Neuronal stem cell (in vitro differentiated cells): ENCODE data around the gene PFKM.

ENCODE experiments used
- DNase-seq: peaks from one replicate; pipeline ENCODE4 v3.0.0-alpha.2; 2013; ENCODE audit warnings: low spot score
- H2AFZ ChIP-seq: one replicate; pipeline ENCODE4 v1.6.1; 2013; ENCODE audit warnings: mild to moderate bottlenecking, low read length, inconsistent platforms
- H2AK5ac ChIP-seq: 2 replicates; pipeline ENCODE4 v1.6.1; 2013; ENCODE audit warnings: low read depth, mild to moderate bottlenecking, inconsistent platforms, low read length, moderate library complexity, mixed read lengths
- H2BK120ac ChIP-seq: 2 replicates; pipeline ENCODE4 v1.6.1; 2013; ENCODE audit warnings: low read depth, mild to moderate bottlenecking, inconsistent platforms, low read length, moderate library complexity, mixed read lengths
- H2BK12ac ChIP-seq: one replicate; pipeline ENCODE4 v1.6.1; 2013; ENCODE audit warnings: low read length, inconsistent platforms
- H2BK15ac ChIP-seq: 2 replicates; pipeline ENCODE4 v1.6.1; 2013; ENCODE audit warnings: mild to moderate bottlenecking, low read length, inconsistent platforms, mixed read lengths
- H2BK5ac ChIP-seq: one replicate; pipeline ENCODE4 v1.6.1; 2013; ENCODE audit warnings: inconsistent platforms, mild to moderate bottlenecking, low read length, moderate library complexity
- H3K14ac ChIP-seq: one replicate; pipeline ENCODE4 v1.6.1; 2013; ENCODE audit warnings: low read length, inconsistent platforms
- H3K18ac ChIP-seq: 2 replicates; pipeline ENCODE4 v1.6.1; 2013; ENCODE audit warnings: low read length, inconsistent platforms
- H3K23ac ChIP-seq: 2 replicates; pipeline ENCODE4 v1.6.1; 2013; ENCODE audit warnings: low read depth, mild to moderate bottlenecking, mixed read lengths, low read length, inconsistent platforms; ENCODE audit not compliant: poor library complexity
- H3K27ac ChIP-seq: replicated peaks from 3 replicates; pipeline ENCODE4 v1.5.1; 2013; ENCODE audit warnings: low read length, inconsistent platforms
- H3K27me3 ChIP-seq, 3 experiments: 2 replicates each; pipeline ENCODE4 v1.6.1; 2013; ENCODE audit warnings: low read length in 3 of 3, mild to moderate bottlenecking in 2 of 3, inconsistent platforms in 1 of 3, low read depth in 1 of 3, mixed read lengths in 1 of 3, moderate library complexity in 1 of 3; ENCODE audit not compliant: control insufficient read depth in 3 of 3, insufficient read depth in 3 of 3
- H3K36me3 ChIP-seq, 2 donors: replicated peaks in 1 of 2; 2 replicates each; pipeline ENCODE4 v1.6.1; 2013; ENCODE audit warnings: low read length in 2 of 2; ENCODE audit not compliant: control insufficient read depth in 2 of 2, insufficient read depth in 2 of 2
- H3K4ac ChIP-seq: 2 replicates; pipeline ENCODE4 v1.6.1; 2013; ENCODE audit warnings: inconsistent platforms, mild to moderate bottlenecking, low read length, moderate library complexity
- H3K4me1 ChIP-seq, 2 donors: 1 replicate in 1 of 2; 2 replicates in 1 of 2; pipeline ENCODE4 v1.6.1; 2013; ENCODE audit warnings: low read length in 2 of 2, low read depth in 1 of 2; ENCODE audit not compliant: control insufficient read depth in 2 of 2, insufficient read depth in 1 of 2
- H3K4me2 ChIP-seq: one replicate; pipeline ENCODE4 v1.6.1; 2013; ENCODE audit warnings: mild to moderate bottlenecking, low read length, inconsistent platforms; ENCODE audit not compliant: insufficient read depth, poor library complexity, severe bottlenecking
- H3K4me3 ChIP-seq, 2 donors: 2 replicates each; pipeline ENCODE4 v1.5.1; 2013; ENCODE audit warnings: low read length in 2 of 2, mild to moderate bottlenecking in 2 of 2, inconsistent platforms in 1 of 2, moderate library complexity in 1 of 2
- H3K79me1 ChIP-seq: one replicate; pipeline ENCODE4 v1.6.1; 2013; ENCODE audit warnings: low read depth, mild to moderate bottlenecking, inconsistent platforms, low read length, moderate library complexity
- H3K9ac ChIP-seq: one replicate; pipeline ENCODE4 v1.6.1; 2013; ENCODE audit warnings: mild to moderate bottlenecking, low read depth, low read length, inconsistent platforms; ENCODE audit not compliant: poor library complexity
- H3K9me3 ChIP-seq, 2 donors: replicated peaks in 1 of 2; 2 replicates each; pipeline versions ENCODE3 to v1.6.1; 2013; ENCODE audit warnings: low read length in 2 of 2, mild to moderate bottlenecking in 2 of 2, inconsistent platforms in 1 of 2, low read depth in 1 of 2, mixed read lengths in 1 of 2, moderate library complexity in 1 of 2; ENCODE audit not compliant: control insufficient read depth in 2 of 2, insufficient read depth in 1 of 2
- H4K8ac ChIP-seq: one replicate; pipeline ENCODE4 v1.6.1; 2013; ENCODE audit warnings: low read depth, mild to moderate bottlenecking, inconsistent platforms, low read length, moderate library complexity
- H4K91ac ChIP-seq: one replicate; pipeline ENCODE4 v1.6.1; 2013; ENCODE audit warnings: low read length, low read depth, mild to moderate bottlenecking, inconsistent platforms; ENCODE audit not compliant: poor library complexity
- WGBS, 2 donors: extraction: QIAGEN DNeasy Blood & Tissue Kit; methylation state at CpG; one replicate each; pipeline ENCODE4 v1.1.7; 2013; ENCODE audit warnings: missing lambda C conversion rate in 2 of 2, mixed read lengths in 1 of 2; ENCODE audit not compliant: insufficient read length in 2 of 2, insufficient replicate concordance in 1 of 2; ENCODE audit errors: extremely low coverage in 2 of 2; 5-methylcytosine and 5-hydroxymethylcytosine counted together

PFKM gene

GRCh38 chr12:48078901-48079300, 40.3 kb upstream of the PFKM start:
- no CpG with 5 or more reads among the region's 5 CpGs for WGBS, 2 donors
- H3K9me3 ChIP-seq: peaks cover 0 to 8% of the 10 kb centered on the region in 2 donors
- H3K36me3 ChIP-seq: peaks cover 6 to 88% of the 10 kb centered on the region in 2 donors
- no peak overlapping the region for H3K23ac ChIP-seq
- H2BK12ac ChIP-seq: no peak overlapping the region
- no peak overlapping the region for H3K14ac ChIP-seq
- H4K8ac ChIP-seq: no peak overlapping the region
- H2AK5ac ChIP-seq: no peak overlapping the region
- H2BK5ac ChIP-seq: no peak overlapping the region
- no peaks in the 10 kb centered on the region for H3K4me1 ChIP-seq
- H3K18ac ChIP-seq: no peak overlapping the region
- H3K79me1 ChIP-seq: no peaks in the 10 kb centered on the region
- no peak overlapping the region for H3K27ac ChIP-seq
- H2BK15ac ChIP-seq: no peak overlapping the region
- H3K4me2 ChIP-seq: no peak overlapping the region
- no peak overlapping the region for H3K4me3 ChIP-seq
- no peak for DNase-seq
- no peak overlapping the region for H3K9ac ChIP-seq
- H2AFZ ChIP-seq: no peak overlapping the region
- no peak overlapping the region for H4K91ac ChIP-seq
- no peaks in the 10 kb centered on the region for H3K27me3 ChIP-seq
- H3K4ac ChIP-seq: no peak overlapping the region
- no peak overlapping the region for H2BK120ac ChIP-seq

- H3K79me1 ChIP-seq: peaks cover 1% of the 10 kb centered on the region
- no peak for DNase-seq
These were observed 38.9 kb upstream of the PFKM start for GRCh38 chr12:48080285-48080684.

GRCh38 chr12:48080821-48081220, 38.3 kb upstream of the PFKM start:
- Histone ChIP-seq H2AFZ (no peak overlapping the region), H2BK120ac (no peak overlapping the region), H3K18ac (no peak overlapping the region), H3K9me3 (peaks cover 0 to 8% of the 10 kb centered on the region in 2 donors), H3K27ac (no peak overlapping the region), H3K4ac (no peak overlapping the region), H3K4me1 (no peaks in the 10 kb centered on the region), H2BK15ac (no peak overlapping the region), H2AK5ac (no peak overlapping the region), H3K27me3 (no peaks in the 10 kb centered on the region), H3K36me3 (peaks cover 10 to 89% of the 10 kb centered on the region in 2 donors), H2BK5ac (no peak overlapping the region), H3K4me3 (peak overlapping the region in 1 of 2 donors; percentile 55), H4K91ac (no peak overlapping the region), H3K9ac (no peak overlapping the region), H4K8ac (no peak overlapping the region), H3K79me1 (peaks cover 1% of the 10 kb centered on the region), H3K4me2 (no peak overlapping the region), H3K23ac (no peak overlapping the region), H2BK12ac (no peak overlapping the region), H3K14ac (no peak overlapping the region)
- no peak for DNase-seq
- WGBS, 2 donors: no CpG with 5 or more reads among the region's 3 CpGs

More at GRCh38 chr12:48080285-48080684, 38.9 kb upstream of the PFKM start:
- Histone ChIP-seq H3K4me2 (no peak overlapping the region), H3K4ac (no peak overlapping the region), H3K14ac (no peak overlapping the region), H3K27me3 (no peaks in the 10 kb centered on the region), H4K91ac (no peak overlapping the region), H2BK5ac (no peak overlapping the region), H3K4me1 (no peaks in the 10 kb centered on the region), H3K27ac (no peak overlapping the region), H2BK120ac (no peak overlapping the region), H3K4me3 (no peak overlapping the region), H2BK15ac (no peak overlapping the region), H3K23ac (no peak overlapping the region), H3K9ac (no peak overlapping the region), H2AK5ac (no peak overlapping the region), H3K9me3 (peaks cover 0 to 8% of the 10 kb centered on the region in 2 donors), H4K8ac (no peak overlapping the region), H3K18ac (no peak overlapping the region), H2AFZ (no peak overlapping the region), H2BK12ac (no peak overlapping the region), H3K36me3 (peaks cover 8 to 89% of the 10 kb centered on the region in 2 donors)
- no CpG with 5 or more reads among the region's 5 CpGs for WGBS, 2 donors

- no peaks in the 10 kb centered on the region for H3K9me3 ChIP-seq
- no peak overlapping the region for H2AFZ ChIP-seq
- no peak overlapping the region for H2BK120ac ChIP-seq
- H2BK15ac ChIP-seq: no peak overlapping the region
- no peak overlapping the region for H3K18ac ChIP-seq
- H2BK12ac ChIP-seq: no peak overlapping the region
- H4K8ac ChIP-seq: no peak overlapping the region
- no peak overlapping the region for H3K4me3 ChIP-seq
- H4K91ac ChIP-seq: no peak overlapping the region
- no peak overlapping the region for H3K4ac ChIP-seq
- H3K36me3 ChIP-seq: peaks cover 14 to 100% of the 10 kb centered on the region in 2 donors
- H3K27me3 ChIP-seq: no peaks in the 10 kb centered on the region
- no peak for DNase-seq
- H3K4me2 ChIP-seq: no peak overlapping the region
- no CpG with 5 or more reads among the region's 1 CpG for WGBS, 2 donors
- H3K27ac ChIP-seq: no peak overlapping the region
- H3K9ac ChIP-seq: no peak overlapping the region
- H2AK5ac ChIP-seq: no peak overlapping the region
- no peak overlapping the region for H3K23ac ChIP-seq
- H3K4me1 ChIP-seq: no peaks in the 10 kb centered on the region
- H3K14ac ChIP-seq: no peak overlapping the region
- H2BK5ac ChIP-seq: no peak overlapping the region
- H3K79me1 ChIP-seq: peaks cover 1% of the 10 kb centered on the region
These were observed 35.1 kb upstream of the PFKM start for GRCh38 chr12:48084066-48084465.
